HG03159 (cell line): ENCODE measurements around the gene CERS6.

Experiments
- ATAC-seq: cut with Tn5 transposase; IDR thresholded peaks from one replicate; pipeline ENCODE4 v1.9.1; 2021; ENCODE audit warnings: mild to moderate bottlenecking, moderate library complexity; ENCODE audit not compliant: unreplicated experiment

Gene CERS6

DNA sequence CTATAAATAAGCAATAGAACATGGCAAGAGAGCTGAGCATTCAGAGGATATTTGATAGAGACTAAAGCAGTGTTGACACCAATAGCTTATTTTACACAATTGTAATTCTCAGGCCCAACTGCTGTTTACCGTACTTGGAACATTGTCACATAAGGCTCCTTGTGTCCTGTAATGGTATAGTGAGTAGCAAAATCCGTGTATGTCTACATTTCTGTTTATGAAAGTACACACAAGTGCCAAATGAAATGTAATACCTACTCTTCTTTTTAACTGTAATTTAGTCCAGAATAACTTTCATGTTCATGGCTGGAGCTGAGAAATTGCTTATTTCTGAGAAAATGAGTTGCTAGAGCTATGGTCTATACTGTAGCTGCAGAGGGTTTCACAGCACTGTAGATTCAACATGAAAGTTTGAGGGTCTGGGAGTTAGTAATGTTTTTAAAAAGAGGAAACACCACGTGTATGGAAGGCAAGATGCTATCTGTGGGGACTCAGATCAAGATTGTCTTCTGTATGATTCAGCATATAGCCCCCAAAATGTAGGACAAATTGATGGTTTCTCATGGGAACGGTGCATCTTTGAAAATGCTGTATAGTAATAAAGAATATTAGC is 236.2 kb downstream of the CERS6 start:
- ATAC-seq: no peak

DNA sequence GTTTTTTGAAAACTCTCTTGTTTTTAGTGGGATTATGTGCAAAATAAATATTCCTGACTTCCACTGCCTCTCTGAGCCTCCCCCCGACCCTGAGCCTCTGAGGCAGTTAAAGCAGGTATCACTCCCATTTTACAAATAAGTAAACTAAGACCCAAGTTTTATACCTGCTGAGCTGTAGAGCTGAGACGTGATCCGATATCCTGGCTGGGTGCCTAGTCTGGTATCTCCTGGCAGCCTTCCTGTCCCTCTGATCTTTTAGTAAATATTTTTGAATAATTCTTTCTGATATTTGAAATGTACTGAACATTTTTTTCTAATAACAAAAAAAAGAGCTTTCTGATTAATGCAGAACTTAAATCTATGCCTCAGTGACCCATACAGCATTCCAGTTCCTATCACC is 238.1 kb downstream of the CERS6 start:
- no peak for ATAC-seq

DNA sequence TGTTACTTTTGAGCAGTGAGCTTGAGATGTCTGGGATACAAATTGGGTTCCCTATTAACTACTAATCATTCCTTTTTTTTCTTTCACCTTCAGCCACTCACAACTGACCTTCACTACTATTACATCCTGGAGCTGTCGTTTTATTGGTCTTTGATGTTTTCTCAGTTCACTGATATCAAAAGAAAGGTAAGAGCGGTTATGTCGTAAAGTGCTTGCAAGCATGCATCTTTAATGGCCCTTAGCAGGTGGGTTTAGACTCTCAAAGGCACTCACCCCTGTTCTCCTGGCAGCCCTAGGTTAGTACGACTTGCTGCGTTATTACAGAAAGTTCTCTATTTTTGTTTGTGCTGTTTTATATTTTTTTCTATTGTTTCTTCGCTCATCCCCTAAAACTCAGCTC is 238.8 kb downstream of the CERS6 start:
- ATAC-seq: no peak

DNA sequence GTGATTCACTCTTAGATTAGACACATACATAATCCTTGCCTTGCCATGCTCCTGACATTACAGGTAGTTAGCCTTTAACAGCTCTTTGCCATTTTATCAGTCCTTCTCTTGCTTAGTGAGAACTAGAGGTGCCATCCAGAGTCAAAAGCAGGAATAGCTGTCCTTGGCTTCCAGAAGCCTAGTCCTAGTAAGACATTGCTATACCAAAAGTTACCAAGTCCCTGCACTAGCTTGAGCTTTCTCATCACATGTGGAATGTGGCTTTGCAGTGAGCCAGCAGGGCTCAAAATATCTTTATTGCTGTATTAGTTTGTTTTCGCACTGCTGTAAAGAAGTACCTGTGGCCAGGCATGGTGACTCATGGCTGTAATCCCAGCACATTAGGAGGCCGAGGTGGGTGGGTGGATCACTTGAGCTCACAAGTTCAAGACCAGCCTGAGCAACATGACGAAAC is 241.6 kb downstream of the CERS6 start:
- ATAC-seq: no peak

DNA sequence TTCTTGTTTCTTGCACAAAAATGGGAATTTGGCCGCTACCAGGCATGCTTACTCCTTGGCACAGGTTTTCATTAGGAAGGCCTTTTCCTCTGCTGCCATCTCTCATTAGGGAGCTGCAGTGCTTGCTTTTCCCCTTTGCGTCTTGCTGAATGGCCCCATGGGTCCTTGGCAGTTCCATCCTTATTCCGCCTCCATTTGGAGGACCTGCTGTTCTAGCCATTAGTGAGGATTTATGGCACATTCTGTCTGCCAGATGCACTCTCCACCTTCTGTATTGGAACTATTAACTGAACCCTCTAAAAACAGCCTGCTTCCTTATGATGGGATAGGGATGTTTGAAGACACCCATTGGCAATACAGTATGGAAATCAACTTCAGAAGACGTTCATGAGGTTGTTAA is 242.9 kb downstream of the CERS6 start:
- no peak for ATAC-seq

DNA sequence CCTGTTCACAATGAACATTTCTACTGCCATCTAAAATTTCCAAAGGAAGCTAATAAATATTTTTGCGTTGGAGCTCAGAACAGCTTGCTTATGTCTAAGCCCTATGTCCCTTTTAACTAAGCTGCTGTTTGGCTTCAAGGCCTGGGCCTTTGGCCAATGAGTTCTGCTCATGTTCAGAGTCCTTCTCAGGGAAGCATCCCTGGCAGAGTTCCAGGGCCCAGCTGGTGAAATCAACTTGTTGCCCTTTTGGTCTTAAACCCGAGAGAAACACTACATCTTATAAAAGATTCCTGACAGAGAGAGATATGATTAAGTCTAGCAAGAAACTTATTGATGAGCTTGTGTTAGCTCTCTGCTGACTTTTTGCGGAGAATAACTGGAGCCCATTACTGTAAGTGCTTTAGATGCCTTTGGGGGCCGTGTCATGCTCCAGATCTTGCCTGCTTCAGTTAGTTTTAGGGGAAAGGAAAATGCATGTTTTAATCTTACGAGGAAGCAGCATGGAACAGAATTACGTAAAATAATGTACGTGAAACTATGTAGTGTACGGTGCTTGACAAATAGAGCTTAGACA is 243.9 kb downstream of the CERS6 start:
- ATAC-seq: no peak

DNA sequence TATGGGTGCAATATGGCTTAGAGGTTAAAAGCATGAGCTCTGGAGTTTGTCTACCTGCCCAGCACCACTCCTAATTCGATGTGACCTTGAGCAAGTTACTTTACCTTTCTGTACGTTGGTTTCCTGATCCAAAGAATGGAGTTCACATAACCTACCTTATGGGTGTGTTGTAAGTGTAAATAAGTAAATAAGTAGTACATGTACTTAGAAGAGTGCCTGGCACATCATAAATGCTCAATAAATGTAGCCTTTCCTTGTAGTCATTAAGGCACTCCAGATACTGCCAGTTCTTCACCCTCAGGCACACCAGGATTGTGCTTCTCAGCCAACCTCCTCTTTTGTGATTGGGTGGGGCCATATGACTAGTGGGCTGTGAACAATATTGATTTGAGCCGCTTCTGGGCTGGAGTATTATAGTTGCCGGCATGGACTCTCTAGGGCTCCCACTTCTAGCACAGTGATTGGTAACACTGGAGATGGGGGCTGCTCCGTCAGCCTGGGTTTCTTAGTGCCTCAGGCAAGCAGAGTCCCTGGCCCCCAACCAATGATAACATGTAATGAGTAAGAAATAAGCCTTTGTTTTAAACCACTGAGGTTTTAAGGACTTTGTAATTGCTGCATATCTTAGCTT is 244.7 kb downstream of the CERS6 start:
- no peak for ATAC-seq

DNA sequence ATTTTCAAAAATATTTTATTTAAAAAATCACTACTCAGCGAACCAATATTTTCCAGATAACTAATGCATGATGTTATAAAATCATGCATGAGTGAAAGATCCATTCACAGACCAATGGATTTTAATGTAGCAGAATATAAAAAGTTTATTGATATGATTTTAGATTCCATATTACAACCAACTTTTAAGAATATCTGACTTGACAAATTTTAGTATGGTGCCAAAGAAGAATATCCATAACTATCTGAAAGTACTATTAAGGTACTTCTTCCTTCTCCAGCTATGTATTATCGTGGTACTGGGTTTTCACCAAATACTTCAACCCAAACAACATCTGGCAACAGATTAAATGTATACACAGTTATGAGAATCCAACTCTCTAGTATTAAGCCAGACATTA is 246.5 kb downstream of the CERS6 start:
- no peak for ATAC-seq

DNA sequence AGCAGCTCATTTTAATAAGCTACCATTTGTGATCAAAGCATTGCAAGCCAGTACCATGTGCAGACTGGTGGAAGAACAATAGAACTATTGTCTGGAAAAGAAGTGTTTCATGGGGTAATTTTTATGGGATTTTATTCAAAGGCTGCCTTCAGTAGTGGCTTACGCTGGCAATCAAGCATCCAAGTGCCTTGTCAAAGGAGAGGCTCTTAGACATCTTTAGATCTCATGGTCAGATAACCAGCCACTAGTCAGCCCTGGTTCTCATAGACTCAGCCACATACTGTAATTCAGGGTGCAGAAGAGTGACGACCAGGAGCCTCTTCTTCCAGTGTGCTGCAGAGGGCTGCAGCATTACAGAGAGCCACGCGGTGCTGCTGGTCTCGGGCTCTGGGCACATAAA is 247.9 kb downstream of the CERS6 start:
- ATAC-seq: no peak

DNA sequence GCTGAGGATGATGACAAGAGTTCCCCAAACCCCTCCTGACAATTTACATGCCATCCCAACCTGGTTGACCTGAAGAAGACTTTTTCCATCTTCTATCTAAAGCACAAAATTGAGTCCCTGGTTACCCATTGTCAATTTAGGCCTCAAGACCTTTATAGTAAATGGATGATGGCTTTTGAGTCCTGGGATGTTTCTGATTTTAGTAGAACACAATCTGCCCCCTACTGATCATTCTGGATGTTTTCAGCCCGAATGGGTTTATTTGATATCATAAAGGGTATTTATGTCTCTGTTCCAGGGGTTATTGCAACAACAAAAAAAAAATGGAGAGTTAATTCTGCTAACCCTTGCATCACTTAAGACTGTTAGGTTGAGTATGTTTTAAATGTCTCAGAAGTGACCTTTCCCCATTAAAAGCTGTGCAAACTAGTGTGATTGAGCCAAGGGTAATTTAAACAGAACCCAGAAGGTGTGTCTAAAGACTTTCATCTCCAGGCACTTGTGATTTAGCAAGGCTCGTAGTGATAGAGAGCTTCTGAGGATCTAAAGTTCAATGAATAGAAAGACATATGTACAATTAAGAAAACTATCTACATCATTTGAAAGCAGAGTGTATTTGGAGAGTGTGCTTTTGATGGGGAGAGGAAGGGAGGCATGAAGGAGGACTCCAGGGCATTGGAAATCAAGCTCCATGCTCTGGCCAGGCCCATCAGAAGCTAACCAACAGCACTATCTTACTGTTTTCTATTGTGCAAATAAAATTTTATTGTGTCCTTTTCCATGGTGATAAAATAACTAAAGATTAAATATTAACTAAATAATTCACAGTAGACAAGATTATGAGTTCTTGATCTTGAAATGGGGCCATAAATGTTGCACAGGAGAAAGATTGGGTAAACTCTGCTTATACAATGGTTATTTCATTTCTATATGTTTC is 249.7 kb downstream of the CERS6 start:
- no peak for ATAC-seq

DNA sequence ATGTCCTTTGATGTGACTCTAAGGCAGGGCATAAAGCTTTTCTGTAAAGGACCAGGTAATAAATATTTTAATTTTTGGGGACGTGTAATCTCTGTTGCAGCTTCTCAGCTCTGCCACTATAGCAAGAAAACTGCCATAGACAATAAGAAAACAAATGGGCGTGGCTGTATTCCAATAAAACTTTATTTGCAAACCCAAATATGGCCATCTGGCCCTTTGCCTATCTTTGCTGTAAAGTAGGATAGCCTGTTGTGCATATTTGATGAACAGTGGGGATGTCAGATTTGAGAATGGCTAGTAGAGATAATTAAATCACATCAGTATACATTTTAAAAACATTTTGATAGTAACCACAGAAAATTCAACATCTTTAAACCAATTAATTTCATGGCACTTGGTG is 250.7 kb downstream of the CERS6 start:
- ATAC-seq: no peak

DNA sequence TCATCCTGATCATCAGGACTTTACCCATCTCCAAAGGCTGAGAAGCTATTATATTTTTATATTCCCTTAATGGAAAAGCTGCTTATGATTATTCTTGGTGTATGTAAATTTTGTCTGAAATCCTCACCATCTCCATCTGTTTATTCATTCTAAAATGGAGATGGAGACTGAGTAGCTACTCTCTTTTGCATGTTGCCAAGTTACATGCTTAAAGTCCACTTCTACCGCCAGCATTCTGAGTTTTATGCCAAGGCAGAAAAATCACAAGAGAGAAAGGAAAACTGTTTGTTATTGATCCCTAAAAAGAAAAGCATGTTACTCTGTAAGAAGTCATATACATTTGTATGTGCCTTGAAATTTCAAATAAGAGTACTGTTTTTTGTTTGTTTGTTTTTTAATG is 252.0 kb downstream of the CERS6 start:
- no peak for ATAC-seq

DNA sequence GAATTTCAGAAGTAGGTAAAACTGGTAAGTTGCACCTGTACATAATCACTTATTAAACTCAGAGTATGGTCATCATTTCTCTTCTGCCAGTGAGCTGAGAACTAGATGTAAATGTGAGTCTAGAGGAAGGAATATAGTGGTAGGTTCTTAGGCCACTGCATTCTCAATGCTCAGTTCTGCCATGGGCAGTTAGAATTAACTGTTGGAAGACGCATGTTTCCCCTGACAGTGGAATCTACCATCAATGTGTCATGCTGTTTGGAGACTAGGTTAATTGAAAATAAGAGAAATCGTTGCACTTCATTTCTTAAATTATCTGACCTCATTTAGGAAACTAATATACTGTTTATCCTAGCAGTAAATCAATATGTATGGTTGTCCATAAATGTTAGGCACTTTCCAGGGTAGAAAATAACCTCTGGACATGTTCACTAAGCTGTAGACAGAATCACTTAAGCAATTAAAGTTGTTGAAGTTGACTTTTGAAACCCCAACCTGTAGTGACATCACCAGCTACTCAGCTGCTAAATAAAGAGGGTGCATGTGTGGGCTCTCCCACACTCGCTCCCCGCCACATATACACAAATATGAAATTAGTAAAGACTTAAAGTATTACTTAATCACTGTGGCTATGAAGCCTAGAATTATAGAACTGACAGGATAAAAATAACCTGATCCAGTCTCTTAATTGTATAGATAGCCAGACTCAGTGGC is 254.8 kb downstream of the CERS6 start:
- ATAC-seq: no peak

DNA sequence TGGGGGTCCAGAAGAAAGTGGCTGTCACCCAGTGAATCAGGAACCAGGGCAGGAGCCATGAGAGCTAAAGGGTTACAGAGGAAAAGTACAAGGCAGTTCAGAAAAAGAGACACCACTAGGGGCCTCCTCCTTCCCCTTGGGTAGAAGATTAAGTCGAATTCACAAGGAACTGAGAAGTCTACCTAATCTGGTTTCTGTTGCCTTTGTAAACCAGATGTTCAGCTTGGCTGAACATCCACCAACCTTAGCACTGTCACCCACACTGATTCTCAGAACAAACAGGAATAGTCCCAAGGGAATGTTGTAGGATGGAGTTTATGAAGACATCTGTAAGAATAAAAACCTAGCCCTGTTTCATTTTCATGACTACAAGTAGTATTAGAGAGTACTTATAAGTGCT is 256.0 kb downstream of the CERS6 start:
- peak; percentile 99 for ATAC-seq

DNA sequence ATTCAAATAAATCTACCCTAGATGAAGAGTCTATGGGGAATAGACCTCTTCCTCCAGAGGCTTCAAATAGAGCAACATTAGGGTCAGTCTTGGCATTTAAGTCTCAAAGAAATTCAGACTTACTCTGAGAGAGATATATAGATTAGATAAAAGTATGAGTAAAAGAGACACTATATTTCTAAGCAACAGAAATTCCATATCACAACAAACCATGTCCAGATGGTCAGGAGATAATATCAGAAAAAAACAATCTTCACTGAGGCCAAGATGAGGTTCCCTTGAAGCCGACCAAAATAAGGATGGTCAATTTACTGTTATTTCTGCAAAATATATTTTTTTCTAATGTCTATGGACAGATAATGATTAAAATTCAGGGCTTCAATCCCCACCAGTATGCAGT is 257.3 kb downstream of the CERS6 start:
- no peak for ATAC-seq

DNA sequence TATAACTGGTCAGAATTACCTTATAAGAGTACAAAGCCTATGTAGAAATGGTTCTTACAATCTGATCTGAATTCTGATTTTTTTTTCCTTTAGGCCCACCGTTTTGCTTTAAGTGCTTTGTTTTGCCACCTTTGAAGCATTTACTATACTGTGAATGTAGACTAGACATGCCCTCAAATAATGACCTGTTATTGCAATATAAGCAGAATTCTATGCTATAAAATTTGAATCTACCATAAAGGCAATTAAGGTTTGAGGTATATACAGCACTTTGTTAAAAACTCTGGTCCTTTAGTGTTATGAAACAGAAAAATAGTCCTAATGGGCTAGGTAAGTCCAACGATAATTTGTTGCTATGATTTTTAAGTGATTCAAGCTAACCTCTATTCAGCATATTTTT is 259.8 kb downstream of the CERS6 start:
- no peak for ATAC-seq

DNA sequence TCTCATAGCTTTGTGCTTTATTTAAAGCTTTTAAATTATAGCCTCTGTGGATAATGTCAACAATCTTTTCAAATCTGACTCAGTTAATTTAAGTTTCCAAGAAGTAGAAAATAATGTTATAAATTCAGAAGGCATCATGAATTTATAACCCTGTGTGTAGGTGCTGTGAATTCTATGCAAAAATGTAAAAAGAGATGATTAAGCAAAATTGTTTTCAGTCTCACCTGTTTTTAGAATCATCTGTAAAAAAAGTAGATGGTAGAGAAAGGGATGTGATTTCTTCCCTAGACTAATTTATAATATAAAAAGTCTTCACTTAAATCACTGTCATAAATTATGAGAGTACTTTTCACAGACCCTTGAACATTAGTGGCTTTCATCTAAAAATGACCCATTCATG is 260.8 kb downstream of the CERS6 start:
- no peak for ATAC-seq

DNA sequence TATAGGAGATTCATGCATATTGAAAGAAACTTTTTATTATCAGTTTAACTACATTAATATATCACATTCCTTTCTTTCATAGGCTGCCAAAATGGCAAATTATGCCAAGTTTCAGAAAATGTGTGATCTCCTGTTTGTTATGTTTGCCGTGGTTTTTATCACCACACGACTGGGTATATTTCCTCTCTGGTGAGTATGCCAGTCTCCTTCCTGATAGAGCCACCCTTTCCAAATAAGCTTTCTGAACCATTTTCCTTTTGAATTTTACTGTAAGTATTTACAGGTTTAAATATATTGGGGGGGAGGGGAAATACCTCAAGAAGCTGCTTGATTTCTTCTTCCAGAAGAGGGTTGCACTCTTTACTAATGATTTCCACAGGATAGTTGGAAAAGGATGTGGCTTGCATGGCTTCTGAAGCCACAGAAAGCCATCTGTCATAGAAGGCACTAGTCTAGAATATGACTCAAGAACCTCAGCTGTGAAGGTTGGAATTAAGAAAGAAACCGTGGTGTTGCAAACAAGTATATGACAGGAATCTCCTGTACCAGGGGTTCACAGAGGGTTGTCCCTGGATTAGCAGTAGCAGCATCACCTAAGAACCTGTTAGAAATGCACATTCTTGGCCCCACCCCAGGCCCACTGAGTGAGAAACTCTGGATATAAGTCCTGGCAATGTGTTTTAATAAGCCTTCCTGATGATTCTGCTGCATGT is 261.9 kb downstream of the CERS6 start:
- ATAC-seq: no peak

DNA sequence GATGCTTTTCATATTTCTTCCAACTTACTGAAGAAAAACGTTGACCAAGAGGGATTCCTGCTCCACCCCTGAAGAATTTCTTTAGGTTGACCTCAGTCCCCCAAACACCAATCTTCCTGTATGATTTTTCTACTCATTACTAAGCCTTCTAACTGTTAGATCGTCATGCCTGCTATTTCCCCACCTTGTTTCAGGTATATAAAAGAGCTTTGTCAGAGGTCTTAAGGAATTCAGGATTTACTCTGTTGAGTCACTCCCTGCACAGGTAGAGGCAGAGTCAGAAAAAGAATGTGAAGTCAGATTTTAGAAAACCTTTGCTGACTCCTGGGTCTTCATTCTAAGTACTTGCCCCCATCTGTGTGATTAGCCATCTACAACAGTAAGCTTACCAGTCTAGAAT is 262.6 kb downstream of the CERS6 start:
- no peak for ATAC-seq

DNA sequence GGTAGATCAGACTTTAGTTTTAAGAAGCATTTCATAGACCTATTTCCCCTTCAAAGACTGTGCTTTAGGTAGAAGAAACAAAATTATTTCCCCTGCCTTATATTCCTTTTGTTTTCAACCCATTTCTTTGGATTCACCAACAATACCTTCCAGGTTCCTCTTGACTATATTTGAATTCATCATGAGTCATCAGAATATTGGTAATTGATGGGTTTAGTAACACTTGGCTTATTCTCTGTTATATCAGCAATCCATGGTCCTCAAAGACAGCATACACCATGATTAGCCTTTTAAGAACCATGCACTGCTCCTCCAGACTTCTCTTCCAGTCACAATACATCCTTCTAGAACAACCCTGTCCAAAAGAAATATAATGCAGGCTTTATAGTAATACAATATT is 263.4 kb downstream of the CERS6 start:
- ATAC-seq: no peak
